Osteoblast (primary cell): ENCODE data around the gene SMAD3. TPM values are rescaled to one million over a fixed set of nuclear protein-coding genes. Genes with fewer than 3 reads are reported as not detected.

Source experiments
- DNase-seq: peaks from one replicate; pipeline ENCODE4 v3.0.0; 2011; ENCODE audit warnings: low spot score, mixed read lengths; ENCODE audit not compliant: insufficient read length; ENCODE audit errors: missing footprints
- H2AFZ ChIP-seq: 2 replicates; pipeline ENCODE4 v1.6.0; 2011; ENCODE audit warnings: mild to moderate bottlenecking, low read length
- H3K27ac ChIP-seq: 2 replicates; pipeline ENCODE4 v1.5.1; 2011; ENCODE audit warnings: mild to moderate bottlenecking, low read depth, low read length, moderate library complexity
- H3K27me3 ChIP-seq: 2 replicates; pipeline ENCODE4 v1.6.0; 2012; ENCODE audit warnings: mild to moderate bottlenecking, control low read depth, inconsistent platforms, low read length, moderate library complexity; ENCODE audit not compliant: insufficient read depth
- H3K36me3 ChIP-seq: 2 replicates; pipeline ENCODE4 v1.5.1; 2011; ENCODE audit warnings: mild to moderate bottlenecking, low read length, control low read depth, moderate library complexity; ENCODE audit not compliant: insufficient read depth
- H3K4me1 ChIP-seq: 2 replicates; pipeline ENCODE4 v1.5.1; 2011; ENCODE audit warnings: mild to moderate bottlenecking, low read length, control low read depth, moderate library complexity; ENCODE audit not compliant: insufficient read depth
- H3K4me2 ChIP-seq: 2 replicates; pipeline ENCODE4 v1.6.0; 2011; ENCODE audit warnings: mild to moderate bottlenecking, low read length; ENCODE audit not compliant: insufficient read depth
- H3K4me3 ChIP-seq: fragments of 200-600 bp; sonication (generic); 3 replicates; pipeline ENCODE4 v1.5.1; 2012; ENCODE audit warnings: mild to moderate bottlenecking, low read length, inconsistent platforms; ENCODE audit not compliant: insufficient read depth
- H3K79me2 ChIP-seq: 2 replicates; pipeline ENCODE4 v1.6.0; 2012; ENCODE audit warnings: mild to moderate bottlenecking, low read length, control low read depth, inconsistent platforms; ENCODE audit not compliant: insufficient read depth
- H3K9me3 ChIP-seq: 2 replicates; pipeline ENCODE4 v1.5.1; 2011; ENCODE audit warnings: low read depth, low read length, control low read depth
- H4K20me1 ChIP-seq: 2 replicates; pipeline ENCODE4 v1.6.0; 2012; ENCODE audit warnings: mild to moderate bottlenecking, low read length, control low read depth; ENCODE audit not compliant: insufficient read depth
- total RNA-seq: library from RNA; depleted of rRNA; stranded (reverse); fragments of >200 nt; gene quantifications from 2 replicates; pipeline ENCODE4 v1.2.3, GENCODE V29; 2012
- TF ChIP-seq, protein P1 (sequence below): IDR thresholded peaks from 2 replicates; pipeline ENCODE4 v1.5.1; 2011; ENCODE audit warnings: mild to moderate bottlenecking, low read depth, low read length, moderate library complexity; ENCODE audit errors: extremely low read depth

SMAD3 gene
- total RNA-seq, 1 donor = 60.1 TPM

DNA sequence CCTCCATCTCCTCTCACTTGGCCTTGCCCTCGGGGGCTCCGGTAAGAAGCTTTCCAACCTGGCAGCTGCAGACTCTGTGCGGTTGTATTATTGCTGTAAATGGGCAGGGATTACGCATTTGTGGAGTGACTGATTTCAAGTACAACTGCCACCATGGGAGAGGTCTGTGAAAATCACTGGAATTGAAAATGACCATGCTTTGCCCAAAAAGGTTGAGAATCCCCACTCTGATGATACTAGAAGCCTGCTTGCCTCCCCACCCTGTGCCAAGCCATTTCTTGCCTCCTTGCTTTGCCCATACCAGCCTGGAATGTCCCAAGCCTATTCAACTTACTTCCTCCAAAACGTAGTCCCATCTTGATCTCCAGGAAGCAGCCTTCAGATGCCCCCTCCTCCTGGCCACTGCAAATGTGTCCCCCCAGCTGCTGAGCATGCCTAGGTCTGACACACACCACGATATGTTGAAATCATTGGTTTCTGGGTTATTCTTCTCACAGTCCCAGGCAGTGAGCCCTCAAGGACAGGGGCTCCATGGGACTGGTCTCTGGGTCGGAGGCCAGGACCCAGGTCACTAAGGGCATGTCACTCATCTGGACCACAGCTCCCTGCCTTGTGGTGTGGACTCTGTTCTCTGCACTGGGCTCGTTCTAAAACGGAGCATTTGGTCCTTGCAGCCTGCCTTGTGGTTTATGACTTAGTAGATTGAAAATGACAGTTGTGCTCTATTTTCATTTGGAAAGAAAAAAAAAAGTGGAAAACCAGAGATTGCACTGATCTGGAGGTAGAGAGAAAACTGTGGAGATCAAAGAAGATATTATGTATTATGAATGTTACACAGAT is 42.9 kb downstream of the SMAD3 start:
- Histone ChIP-seq H3K4me1 (peaks cover 71% of the 10 kb centered on the region), H2AFZ (no peak overlapping the region), H3K9me3 (no peaks in the 10 kb centered on the region), H3K27me3 (no peaks in the 10 kb centered on the region), H3K4me3 (no peak overlapping the region), H4K20me1 (no peaks in the 10 kb centered on the region), H3K79me2 (peaks cover 83% of the 10 kb centered on the region), H3K36me3 (peaks cover 29% of the 10 kb centered on the region), H3K27ac (peak overlapping the region; percentile 99), H3K4me2 (peak overlapping the region; percentile 16)
- TF ChIP-seq, protein P1, sequence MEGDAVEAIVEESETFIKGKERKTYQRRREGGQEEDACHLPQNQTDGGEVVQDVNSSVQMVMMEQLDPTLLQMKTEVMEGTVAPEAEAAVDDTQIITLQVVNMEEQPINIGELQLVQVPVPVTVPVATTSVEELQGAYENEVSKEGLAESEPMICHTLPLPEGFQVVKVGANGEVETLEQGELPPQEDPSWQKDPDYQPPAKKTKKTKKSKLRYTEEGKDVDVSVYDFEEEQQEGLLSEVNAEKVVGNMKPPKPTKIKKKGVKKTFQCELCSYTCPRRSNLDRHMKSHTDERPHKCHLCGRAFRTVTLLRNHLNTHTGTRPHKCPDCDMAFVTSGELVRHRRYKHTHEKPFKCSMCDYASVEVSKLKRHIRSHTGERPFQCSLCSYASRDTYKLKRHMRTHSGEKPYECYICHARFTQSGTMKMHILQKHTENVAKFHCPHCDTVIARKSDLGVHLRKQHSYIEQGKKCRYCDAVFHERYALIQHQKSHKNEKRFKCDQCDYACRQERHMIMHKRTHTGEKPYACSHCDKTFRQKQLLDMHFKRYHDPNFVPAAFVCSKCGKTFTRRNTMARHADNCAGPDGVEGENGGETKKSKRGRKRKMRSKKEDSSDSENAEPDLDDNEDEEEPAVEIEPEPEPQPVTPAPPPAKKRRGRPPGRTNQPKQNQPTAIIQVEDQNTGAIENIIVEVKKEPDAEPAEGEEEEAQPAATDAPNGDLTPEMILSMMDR = no peak
- no peak for DNase-seq

DNA sequence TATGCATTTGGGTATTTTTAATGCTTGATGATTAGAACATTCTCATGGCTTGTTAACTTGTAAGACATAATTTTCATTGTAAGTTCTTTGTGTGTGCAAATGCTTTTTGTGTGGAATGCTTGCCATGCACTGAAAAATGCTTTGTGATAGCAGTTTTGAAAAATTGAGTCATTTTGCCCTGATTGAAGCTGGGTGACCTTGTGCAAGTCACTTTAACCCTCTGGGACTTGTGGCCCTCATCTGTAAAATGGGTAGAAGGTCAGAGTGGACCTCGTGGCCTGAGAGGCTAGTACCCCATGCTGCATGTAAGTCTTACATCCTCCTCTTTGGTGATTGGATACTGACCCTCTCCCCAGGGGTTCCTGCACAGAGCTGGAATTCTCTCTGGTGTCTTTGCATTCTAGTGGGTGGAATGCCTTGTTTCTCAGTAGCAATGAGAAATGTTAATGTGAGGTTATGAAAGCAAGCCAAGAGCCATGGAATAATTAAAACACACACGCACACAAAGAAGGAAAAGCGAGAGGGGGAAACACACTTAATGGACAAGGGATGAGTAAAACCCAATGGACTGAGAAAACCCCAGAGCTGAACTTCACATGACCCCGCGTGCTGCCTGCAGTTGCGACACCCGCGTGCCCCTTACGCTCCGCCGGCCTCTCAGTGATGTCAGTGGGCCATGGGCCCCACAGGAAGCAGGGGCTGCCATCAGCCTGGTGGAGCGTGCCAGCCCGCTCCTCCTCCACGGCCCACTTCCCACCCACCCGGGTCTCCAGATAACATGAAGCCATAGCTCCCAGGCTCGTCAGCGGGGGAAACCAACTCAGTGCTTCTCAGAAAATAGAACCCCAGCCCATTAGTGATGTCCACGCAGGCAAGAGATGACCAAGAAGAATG is 44.0 kb downstream of the SMAD3 start:
- Histone ChIP-seq H2AFZ (no peak overlapping the region), H3K4me2 (peak overlapping the region; percentile 28), H3K9me3 (no peaks in the 10 kb centered on the region), H3K27ac (peak overlapping the region; percentile 99), H3K36me3 (peaks cover 25% of the 10 kb centered on the region), H3K4me1 (peaks cover 67% of the 10 kb centered on the region), H4K20me1 (no peaks in the 10 kb centered on the region), H3K27me3 (no peaks in the 10 kb centered on the region), H3K4me3 (no peak overlapping the region), H3K79me2 (peaks cover 83% of the 10 kb centered on the region)
- TF ChIP-seq, protein P1 = no peak
- DNase-seq = peak; percentile 95

DNA sequence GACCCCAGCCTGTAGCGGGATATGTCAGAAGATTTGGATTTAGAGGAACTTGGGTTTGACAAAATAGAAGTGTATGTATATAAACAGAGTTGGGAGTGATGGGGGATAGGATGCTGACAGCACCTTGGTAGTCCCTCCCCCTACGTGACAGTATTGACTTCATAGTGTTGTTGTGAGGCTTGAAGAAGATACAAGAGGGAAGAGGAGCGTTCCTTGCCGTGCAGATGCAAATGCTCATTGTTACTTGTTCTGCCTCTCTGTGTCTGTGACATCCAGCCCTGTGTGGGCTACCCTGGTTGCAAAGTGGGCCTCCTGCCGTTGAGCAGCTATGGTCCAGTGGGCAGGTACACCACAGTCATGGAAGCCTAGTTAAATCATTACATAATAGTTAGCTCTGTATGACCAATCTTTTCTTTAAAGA is 45.0 kb downstream of the SMAD3 start:
- TF ChIP-seq, protein P1 = no peak
- Histone ChIP-seq H3K9me3 (no peaks in the 10 kb centered on the region), H3K36me3 (peaks cover 32% of the 10 kb centered on the region), H2AFZ (no peak overlapping the region), H3K79me2 (peaks cover 85% of the 10 kb centered on the region), H4K20me1 (no peaks in the 10 kb centered on the region), H3K27me3 (no peaks in the 10 kb centered on the region), H3K4me1 (peaks cover 68% of the 10 kb centered on the region), H3K4me3 (no peak overlapping the region), H3K4me2 (peak overlapping the region; percentile 28), H3K27ac (peak overlapping the region; percentile 99)
- no peak for DNase-seq
